Keratinocyte (primary cell): ENCODE results near the gene UBE2C.

Source experiments
- EZH2 ChIP-seq: IDR thresholded peaks from one replicate; pipeline ENCODE4 v1.6.1; 2012; ENCODE audit warnings: inconsistent platforms, mild to moderate bottlenecking, low read length, moderate library complexity
- TF ChIP-seq, protein P1 (sequence below), 3 experiments: IDR thresholded peaks in 1 of 3; conservative IDR thresholded peaks in 1 of 3; optimal IDR thresholded peaks in 1 of 3; 2 replicates in 2 of 3; 3 replicates in 1 of 3; pipeline versions ENCODE3 to v1.5.1; 2011; ENCODE audit warnings: low read length in 3 of 3, mild to moderate bottlenecking in 3 of 3, moderate library complexity in 2 of 3, control low read depth in 1 of 3, inconsistent platforms in 1 of 3; ENCODE audit not compliant: insufficient read depth in 2 of 3; ENCODE audit errors: extremely low read depth in 1 of 3

GRCh38 chr20:45783656-45784294, 28.7 kb upstream of the UBE2C start:
- TF ChIP-seq, protein P1, sequence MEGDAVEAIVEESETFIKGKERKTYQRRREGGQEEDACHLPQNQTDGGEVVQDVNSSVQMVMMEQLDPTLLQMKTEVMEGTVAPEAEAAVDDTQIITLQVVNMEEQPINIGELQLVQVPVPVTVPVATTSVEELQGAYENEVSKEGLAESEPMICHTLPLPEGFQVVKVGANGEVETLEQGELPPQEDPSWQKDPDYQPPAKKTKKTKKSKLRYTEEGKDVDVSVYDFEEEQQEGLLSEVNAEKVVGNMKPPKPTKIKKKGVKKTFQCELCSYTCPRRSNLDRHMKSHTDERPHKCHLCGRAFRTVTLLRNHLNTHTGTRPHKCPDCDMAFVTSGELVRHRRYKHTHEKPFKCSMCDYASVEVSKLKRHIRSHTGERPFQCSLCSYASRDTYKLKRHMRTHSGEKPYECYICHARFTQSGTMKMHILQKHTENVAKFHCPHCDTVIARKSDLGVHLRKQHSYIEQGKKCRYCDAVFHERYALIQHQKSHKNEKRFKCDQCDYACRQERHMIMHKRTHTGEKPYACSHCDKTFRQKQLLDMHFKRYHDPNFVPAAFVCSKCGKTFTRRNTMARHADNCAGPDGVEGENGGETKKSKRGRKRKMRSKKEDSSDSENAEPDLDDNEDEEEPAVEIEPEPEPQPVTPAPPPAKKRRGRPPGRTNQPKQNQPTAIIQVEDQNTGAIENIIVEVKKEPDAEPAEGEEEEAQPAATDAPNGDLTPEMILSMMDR (optimal IDR thresholded peaks at IDR 0.05 in 1 of 3, IDR thresholded peaks at IDR 0.05 in 1 of 3, conservative IDR thresholded peaks at IDR 0.05 in 1 of 3; ENCODE audit: extremely low read depth in 1 of 3, insufficient read depth in 2 of 3, low read length in 3 of 3): no peak
- TF ChIP-seq EZH2: no peak
